Measurements from ENCODE around the gene TPP1.

The TPP1 gene

GRCh38 chr11:6615882-6616585, 3.2 kb downstream of the TPP1 start:
- TF ChIP-seq CTCF (IDR thresholded peaks at IDR 0.05; ENCODE audit: low read depth, low read length, missing control alignments): no peak
- no peak overlapping the region for H3K4me3 ChIP-seq (ENCODE audit: low read depth, low read length)
- no peak for DNase-seq (ENCODE audit: low read depth)

- DNase-seq (ENCODE audit: low read depth): no peak
- no peak overlapping the region for H3K4me3 ChIP-seq (ENCODE audit: low read depth, low read length)
- no peak for TF ChIP-seq CTCF (IDR thresholded peaks at IDR 0.05; ENCODE audit: low read depth, low read length, missing control alignments)
These were observed 4.2 kb downstream of the TPP1 start for GRCh38 chr11:6615046-6615445.

GRCh38 chr11:6614446-6614845, 4.8 kb downstream of the TPP1 start:
- no peak for TF ChIP-seq CTCF (IDR thresholded peaks at IDR 0.05; ENCODE audit: low read depth, low read length, missing control alignments)
- no peak overlapping the region for H3K4me3 ChIP-seq (ENCODE audit: low read depth, low read length)
- no peak for DNase-seq (ENCODE audit: low read depth)

DNA sequence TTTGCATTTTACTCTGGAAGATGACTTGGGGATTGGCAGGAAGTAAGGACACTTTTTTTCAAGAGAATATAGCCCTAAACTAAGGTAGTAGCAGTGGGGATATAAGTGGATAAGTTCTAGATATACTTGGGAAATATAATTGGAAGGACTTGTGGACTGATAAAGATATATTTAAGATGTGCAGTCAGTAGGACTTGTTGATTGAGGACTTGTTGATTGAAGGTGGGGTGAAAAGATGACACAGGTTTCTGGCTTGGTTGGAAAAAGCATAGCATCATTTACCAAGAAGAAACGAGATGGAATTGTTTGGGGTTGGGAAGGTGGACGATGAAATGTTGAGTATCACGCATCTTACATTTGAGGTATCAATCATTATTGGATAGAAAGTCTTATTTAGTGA, 5.7 kb downstream of the TPP1 start:
- no peak overlapping the region for H3K4me3 ChIP-seq (ENCODE audit: low read depth, low read length)
- no peak for TF ChIP-seq CTCF (IDR thresholded peaks at IDR 0.05; ENCODE audit: low read depth, low read length, missing control alignments)
- no peak for DNase-seq (ENCODE audit: low read depth)

- H3K4me3 ChIP-seq (ENCODE audit: low read depth, low read length): peak within 1 kb of the TSS; percentile 87
- peak; percentile 81 for DNase-seq (ENCODE audit: low read depth)
- TF ChIP-seq CTCF (IDR thresholded peaks at IDR 0.05; ENCODE audit: low read depth, low read length, missing control alignments): peak; percentile 67
These were observed 6.8 kb downstream of the TPP1 start, which contains the start of gene TAF10 for GRCh38 chr11:6612213-6613041. Gene TAF10 (minus strand): TSS chr11:6612216. CDS start chr11:6612189, 27 bp downstream.

DNA sequence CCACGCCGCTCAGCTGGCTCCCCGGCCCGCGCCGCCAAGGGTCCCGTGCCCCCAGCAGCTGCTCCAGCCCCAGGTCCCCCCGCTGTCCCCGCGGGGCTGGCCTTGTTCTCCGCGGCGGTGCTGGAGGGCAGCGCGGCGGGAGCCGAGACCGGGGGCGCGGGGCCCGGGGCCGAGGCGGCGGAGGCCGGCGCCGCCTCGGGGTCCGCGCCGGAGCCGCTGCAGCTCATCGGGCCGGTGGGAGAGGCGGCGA, 7.3 kb downstream of the TPP1 start:
- H3K4me3 ChIP-seq (ENCODE audit: low read depth, low read length): peak overlapping the region; percentile 87
- TF ChIP-seq CTCF (IDR thresholded peaks at IDR 0.05; ENCODE audit: low read depth, low read length, missing control alignments): no peak
- no peak for DNase-seq (ENCODE audit: low read depth)
